HCT116 (cell line): ENCODE data around the gene ELK3. TPM values are rescaled to one million over a fixed set of nuclear protein-coding genes. Genes with fewer than 3 reads are reported as not detected.

Experiments used
- ATAC-seq: fragments of 200-7000 bp; cut with Tn5 transposase; 2 replicates; pipeline ENCODE4 v1.9.1; 2020; ENCODE audit warnings: mild to moderate bottlenecking, moderate library complexity
- BruUV-seq: library from RNA; stranded (reverse); fragments of 400-500 nt; replicated peaks from 2 replicates; lab custom pipeline; 2021; lab: Mats Ljungman, UMichigan
- CTCF ChIA-PET: fragments of 300-600 bp; sonication (Branson Sonifier 250); formaldehyde crosslinking; loops from one replicate; lab custom pipeline; 2021; ENCODE audit warnings: antibody characterized with exemption; lab: Charles Lee
- POLR2A ChIA-PET: fragments of 300-600, 350-600 bp; sonication (Branson Sonifier 250); formaldehyde crosslinking; loops from one replicate; lab custom pipeline; 2021; ENCODE audit warnings: antibody characterized with exemption; lab: Charles Lee
- RAD21 ChIA-PET, 2 experiments: fragments of 300-600 bp; sonication (Branson Sonifier 250); formaldehyde crosslinking; loops; one replicate each; lab custom pipeline; 2023; ENCODE audit warnings: low total read pairs in 2 of 2; ENCODE audit not compliant: uncharacterized antibody in 2 of 2, unreplicated experiment in 2 of 2, low non-redundant PET in 1 of 2; lab: Charles Lee
- DNase-seq: peaks from one replicate; pipeline ENCODE4 v3.0.0-alpha.2; 2010; ENCODE audit warnings: low read depth, low spot score
- H2AFZ ChIP-seq: fragments of 200-600 bp; shearing (Covaris generic), sonication (generic); 2 replicates; pipeline ENCODE4 v1.6.1; 2017; ENCODE audit warnings: low read depth, mixed run types, mixed read lengths, antibody characterized with exemption, low read length; ENCODE audit not compliant: poor library complexity, severe bottlenecking
- H3K27ac ChIP-seq: 2 replicates; pipeline ENCODE4 v1.5.1; 2012; ENCODE audit warnings: low read depth, low read length
- H3K27me3 ChIP-seq: fragments of 200-600 bp; sonication (generic); 2 replicates; pipeline ENCODE4 v1.6.1; 2016; ENCODE audit warnings: mixed run types, low read length, mixed read lengths; ENCODE audit not compliant: insufficient read depth
- H3K36me3 ChIP-seq, 2 experiments: fragments of 200-500 bp in 1 of 2; fragments of 200-600 bp in 1 of 2; sonication (Bioruptor generic) in 1 of 2; sonication (generic) in 1 of 2; 2 replicates each; pipeline versions ENCODE4 v1.5.1 to v1.6.1; 2014 to 2016; ENCODE audit warnings: low read length in 2 of 2, inconsistent platforms in 1 of 2, mixed read lengths in 1 of 2, mixed run types in 1 of 2; ENCODE audit not compliant: insufficient read depth in 2 of 2, control insufficient read depth in 1 of 2
- H3K4me1 ChIP-seq, 2 experiments: fragments of 200-600 bp in 1 of 2; sonication (generic) in 1 of 2; 2 replicates each; pipeline versions ENCODE4 v1.5.1 to v1.6.1; 2012 to 2017; ENCODE audit warnings: low read length in 2 of 2, inconsistent platforms in 1 of 2, mild to moderate bottlenecking in 1 of 2, mixed read lengths in 1 of 2, mixed run types in 1 of 2, moderate library complexity in 1 of 2; ENCODE audit not compliant: insufficient read depth in 2 of 2, control insufficient read depth in 1 of 2
- H3K4me2 ChIP-seq: fragments of 200-600 bp; sonication (generic); 2 replicates; pipeline ENCODE4 v1.6.1; 2017; ENCODE audit warnings: mixed run types, low read length, mixed read lengths
- H3K4me3 ChIP-seq, 2 experiments: fragments of 200-600 bp in 1 of 2; sonication (generic) in 1 of 2; replicated peaks in 1 of 2; 2 replicates each; pipeline ENCODE4 v1.5.1; 2011 to 2016; ENCODE audit warnings: low read length in 2 of 2, control low read depth in 1 of 2, low read depth in 1 of 2, mild to moderate bottlenecking in 1 of 2, mixed read lengths in 1 of 2, mixed run types in 1 of 2
- H3K79me2 ChIP-seq: fragments of 200-600 bp; sonication (generic); 2 replicates; pipeline ENCODE4 v1.6.1; 2017; ENCODE audit warnings: mild to moderate bottlenecking, mixed run types, low read length, moderate library complexity, mixed read lengths; ENCODE audit not compliant: insufficient read depth
- H3K9ac ChIP-seq: fragments of 200-600 bp; sonication (generic); 2 replicates; pipeline ENCODE4 v1.6.1; 2016; ENCODE audit warnings: low read length, mixed read lengths
- H3K9me2 ChIP-seq: fragments of 200-600 bp; sonication (generic), shearing (Covaris generic); 2 replicates; pipeline ENCODE4 v1.6.1; 2017; ENCODE audit warnings: mixed run types, mild to moderate bottlenecking, moderate library complexity; ENCODE audit not compliant: insufficient read depth
- H3K9me3 ChIP-seq, 2 experiments: fragments of 200-500 bp in 1 of 2; fragments of 200-600 bp in 1 of 2; sonication (Bioruptor generic) in 1 of 2; sonication (generic) in 1 of 2; 2 replicates each; pipeline ENCODE4 v1.6.1; 2014 to 2017; ENCODE audit warnings: low read length in 2 of 2, mixed read lengths in 2 of 2, inconsistent platforms in 1 of 2, low read depth in 1 of 2, mild to moderate bottlenecking in 1 of 2, mixed run types in 1 of 2, moderate library complexity in 1 of 2; ENCODE audit not compliant: control insufficient read depth in 1 of 2, insufficient read depth in 1 of 2
- H4K20me1 ChIP-seq: fragments of 200-600 bp; sonication (generic), shearing (Covaris generic); 2 replicates; pipeline ENCODE4 v1.6.1; 2017; ENCODE audit warnings: mixed run types, mild to moderate bottlenecking, moderate library complexity; ENCODE audit not compliant: insufficient read depth
- CBX3 ChIP-seq: IDR thresholded peaks from 2 replicates; pipeline ENCODE4 v1.6.1; 2012; ENCODE audit warnings: low read depth
- FOSL1 ChIP-seq: IDR thresholded peaks from 2 replicates; pipeline ENCODE4 v1.6.1; 2012; ENCODE audit warnings: low read depth
- POLR2AphosphoS5 ChIP-seq: IDR thresholded peaks from 2 replicates; pipeline ENCODE4 v1.6.1; 2011; ENCODE audit warnings: mild to moderate bottlenecking, low read depth, low read length, moderate library complexity
- RAD21 ChIP-seq: IDR thresholded peaks from 2 replicates; pipeline ENCODE4 v1.6.1; 2012; ENCODE audit warnings: low read depth, mild to moderate bottlenecking
- TCF7L2 ChIP-seq: IDR thresholded peaks from 2 replicates; pipeline ENCODE4 v1.7.0; 2011; ENCODE audit warnings: borderline replicate concordance, inconsistent platforms; ENCODE audit not compliant: insufficient read depth, insufficient read length; ENCODE audit errors: extremely low read depth
- YY1 ChIP-seq: IDR thresholded peaks from 2 replicates; pipeline ENCODE4 v1.6.1; 2011; ENCODE audit warnings: low read length, low read depth, moderate library complexity, mild to moderate bottlenecking; ENCODE audit not compliant: insufficient replicate concordance; ENCODE audit errors: extremely low read depth
- ZFX ChIP-seq: fragments of 450-650 bp; IDR thresholded peaks from 2 replicates; pipeline ENCODE4 v1.6.1; 2017
- ZNF274 ChIP-seq: fragments of 200-500 bp; sonication (Bioruptor generic); IDR thresholded peaks from 2 replicates; pipeline ENCODE4 v1.6.1; 2014; ENCODE audit warnings: mild to moderate bottlenecking, low read depth, low read length, inconsistent platforms
- intact Hi-C: fragments of 100-400 bp; cut with micrococcal nuclease; formaldehyde crosslinking; loops from 2 replicates; pipeline ENCODE4 v1.10.0; 2022
- total RNA-seq: library from RNA; stranded (reverse); gene quantifications from one replicate; pipeline ENCODE4 v1.2.1, GENCODE V29; 2021; ENCODE audit not compliant: unreplicated experiment
- TF ChIP-seq, protein P1 (sequence below): IDR thresholded peaks from 2 replicates; pipeline ENCODE4 v1.6.1; 2012; ENCODE audit warnings: low read depth

Gene ELK3
- total RNA-seq, 1 experiment from 2014 or later, result 45.6 TPM

DNA sequence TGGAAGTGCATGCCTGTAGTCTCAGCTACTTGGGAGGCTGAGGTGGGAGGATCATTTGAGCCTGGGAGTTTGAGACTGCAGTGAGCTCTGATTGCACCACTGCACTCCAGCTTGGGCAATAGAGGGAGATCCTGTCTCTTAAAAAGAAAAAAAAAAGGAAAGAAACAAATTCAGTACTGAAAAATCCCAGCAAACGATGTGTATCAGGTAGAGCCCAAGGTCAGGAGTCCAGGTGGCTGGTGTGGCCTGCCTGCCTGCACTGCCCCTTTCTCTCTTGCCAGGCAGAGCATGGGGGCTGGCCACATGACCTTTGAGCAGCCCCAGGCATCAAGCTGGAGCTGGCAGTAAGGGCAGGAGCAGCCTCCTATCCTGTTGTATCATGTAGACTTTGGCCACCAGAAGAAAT, 31.8 kb downstream of the ELK3 start:
- ATAC-seq (no peak), DNase-seq (no peak)
- TF ChIP-seq FOSL1, result no peak
- TF ChIP-seq YY1, result no peak
- no peak for TF ChIP-seq ZFX
- TF ChIP-seq ZNF274, result no peak
- TF ChIP-seq RAD21, result no peak
- no peak for TF ChIP-seq POLR2AphosphoS5
- no peak for TF ChIP-seq CBX3
- TF ChIP-seq, protein P1, sequence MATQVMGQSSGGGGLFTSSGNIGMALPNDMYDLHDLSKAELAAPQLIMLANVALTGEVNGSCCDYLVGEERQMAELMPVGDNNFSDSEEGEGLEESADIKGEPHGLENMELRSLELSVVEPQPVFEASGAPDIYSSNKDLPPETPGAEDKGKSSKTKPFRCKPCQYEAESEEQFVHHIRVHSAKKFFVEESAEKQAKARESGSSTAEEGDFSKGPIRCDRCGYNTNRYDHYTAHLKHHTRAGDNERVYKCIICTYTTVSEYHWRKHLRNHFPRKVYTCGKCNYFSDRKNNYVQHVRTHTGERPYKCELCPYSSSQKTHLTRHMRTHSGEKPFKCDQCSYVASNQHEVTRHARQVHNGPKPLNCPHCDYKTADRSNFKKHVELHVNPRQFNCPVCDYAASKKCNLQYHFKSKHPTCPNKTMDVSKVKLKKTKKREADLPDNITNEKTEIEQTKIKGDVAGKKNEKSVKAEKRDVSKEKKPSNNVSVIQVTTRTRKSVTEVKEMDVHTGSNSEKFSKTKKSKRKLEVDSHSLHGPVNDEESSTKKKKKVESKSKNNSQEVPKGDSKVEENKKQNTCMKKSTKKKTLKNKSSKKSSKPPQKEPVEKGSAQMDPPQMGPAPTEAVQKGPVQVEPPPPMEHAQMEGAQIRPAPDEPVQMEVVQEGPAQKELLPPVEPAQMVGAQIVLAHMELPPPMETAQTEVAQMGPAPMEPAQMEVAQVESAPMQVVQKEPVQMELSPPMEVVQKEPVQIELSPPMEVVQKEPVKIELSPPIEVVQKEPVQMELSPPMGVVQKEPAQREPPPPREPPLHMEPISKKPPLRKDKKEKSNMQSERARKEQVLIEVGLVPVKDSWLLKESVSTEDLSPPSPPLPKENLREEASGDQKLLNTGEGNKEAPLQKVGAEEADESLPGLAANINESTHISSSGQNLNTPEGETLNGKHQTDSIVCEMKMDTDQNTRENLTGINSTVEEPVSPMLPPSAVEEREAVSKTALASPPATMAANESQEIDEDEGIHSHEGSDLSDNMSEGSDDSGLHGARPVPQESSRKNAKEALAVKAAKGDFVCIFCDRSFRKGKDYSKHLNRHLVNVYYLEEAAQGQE, result no peak
- no peak for TF ChIP-seq TCF7L2
- H4K20me1 ChIP-seq, result no peaks in the 10 kb centered on the region
- H3K36me3 ChIP-seq, result peaks cover 0 to 30% of the 10 kb centered on the region in 2 experiments; a peak in 1 of 4 replicates
- no peak overlapping the region for H3K27ac ChIP-seq
- ChIA-PET POLR2A (no interaction called here), CTCF (no interaction called here), RAD21 (no interaction called here)
- peaks cover 53% of the 10 kb centered on the region for H3K79me2 ChIP-seq
- H2AFZ ChIP-seq, result no peak overlapping the region
- intact Hi-C loops, result no loop called here
- H3K27me3 ChIP-seq, result no peaks in the 10 kb centered on the region
- H3K4me3 ChIP-seq, result no peak overlapping the region
- no TSS peak for BruUV-seq
- H3K4me2 ChIP-seq, result no peak overlapping the region
- no peaks in the 10 kb centered on the region for H3K9me3 ChIP-seq
- no peak overlapping the region for H3K9ac ChIP-seq
- H3K4me1 ChIP-seq, result peaks cover 0 to 2% of the 10 kb centered on the region in 2 experiments; a peak in 1 of 4 replicates
- no peaks in the 10 kb centered on the region for H3K9me2 ChIP-seq
